ENCODE results near the gene KDM6B.
A peak's percentile ranks its signal among the peaks of the same experiment; 100 is the strongest.

- TF ChIP-seq CTCF (IDR thresholded peaks at IDR 0.05) (no peak), EP300 (IDR thresholded peaks at IDR 0.05) (peak; percentile 44 to 88), POLR2A (IDR thresholded peaks at IDR 0.05) (peak; percentile 39 to 52)
Measured at GRCh38 chr17:7857713-7858521, 23.9 kb downstream of the KDM6B start, which contains the start of gene CYB5D1.
